Activated T-cell treated with anti-CD3 and anti-CD28 coated beads, Interleukin-2, amount 50 U/mL, for 24 hours (primary cell): ENCODE results near the gene CDK15.
A peak's percentile ranks its signal among the peaks of the same experiment; 100 is the strongest.

Experiments
- DNase-seq: peaks from one replicate; pipeline ENCODE4 v3.0.0-alpha.2; 2020
- H3K27ac Mint-ChIP-seq: 2 replicates; pipeline ENCODE4 v1.8.0; 2020; ENCODE audit warnings: mild to moderate bottlenecking, mixed read lengths
- H3K27me3 Mint-ChIP-seq: 2 replicates; pipeline ENCODE4 v1.8.0; 2020; ENCODE audit warnings: mixed read lengths
- H3K36me3 Mint-ChIP-seq: 2 replicates; pipeline ENCODE4 v1.8.0; 2020; ENCODE audit warnings: low read depth, mixed read lengths
- H3K4me1 Mint-ChIP-seq: 2 replicates; pipeline ENCODE4 v1.8.0; 2020; ENCODE audit warnings: low read depth, mixed read lengths
- H3K4me3 Mint-ChIP-seq: 2 replicates; pipeline ENCODE4 v1.8.0; 2020; ENCODE audit warnings: mild to moderate bottlenecking, moderate library complexity, mixed read lengths
- H3K9me3 Mint-ChIP-seq: 2 replicates; pipeline ENCODE4 v1.8.0; 2020; ENCODE audit warnings: mixed read lengths

Gene CDK15

DNA sequence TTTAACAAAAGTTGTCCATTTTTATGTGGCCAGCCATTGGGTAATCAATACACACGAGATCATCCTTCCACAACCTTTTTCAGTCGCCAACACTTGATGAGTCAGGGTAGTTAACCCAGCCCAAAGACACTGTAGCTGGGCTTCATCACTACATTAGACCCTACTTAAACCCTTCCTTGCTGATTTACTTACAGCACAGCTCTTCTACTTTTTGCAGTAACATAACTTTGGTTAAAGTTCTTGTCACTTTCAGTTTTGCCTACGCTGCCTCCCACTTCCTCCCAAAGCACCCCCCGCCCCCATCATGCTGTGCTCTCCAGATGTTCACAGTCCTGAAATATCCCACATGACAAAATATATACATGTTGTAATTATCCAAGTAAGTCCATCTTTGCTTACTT is 103.6 kb downstream of the CDK15 start:
- Mint-ChIP-seq H3K9me3 (no peaks in the 10 kb centered on the region), H3K27ac (peak overlapping the region; percentile 58), H3K4me3 (no peak overlapping the region), H3K27me3 (peaks cover 12% of the 10 kb centered on the region), H3K36me3 (no peaks in the 10 kb centered on the region), H3K4me1 (peaks cover 10% of the 10 kb centered on the region)
- no peak for DNase-seq

- peaks cover 10% of the 10 kb centered on the region for H3K4me1 Mint-ChIP-seq
- peaks cover 4% of the 10 kb centered on the region for H3K27me3 Mint-ChIP-seq
- no peak overlapping the region for H3K27ac Mint-ChIP-seq
- no peaks in the 10 kb centered on the region for H3K9me3 Mint-ChIP-seq
- H3K4me3 Mint-ChIP-seq: no peak overlapping the region
- DNase-seq: no peak
- no peaks in the 10 kb centered on the region for H3K36me3 Mint-ChIP-seq
Measured at GRCh38 chr2:201911372-201911771, 105.0 kb downstream of the CDK15 start.

DNA sequence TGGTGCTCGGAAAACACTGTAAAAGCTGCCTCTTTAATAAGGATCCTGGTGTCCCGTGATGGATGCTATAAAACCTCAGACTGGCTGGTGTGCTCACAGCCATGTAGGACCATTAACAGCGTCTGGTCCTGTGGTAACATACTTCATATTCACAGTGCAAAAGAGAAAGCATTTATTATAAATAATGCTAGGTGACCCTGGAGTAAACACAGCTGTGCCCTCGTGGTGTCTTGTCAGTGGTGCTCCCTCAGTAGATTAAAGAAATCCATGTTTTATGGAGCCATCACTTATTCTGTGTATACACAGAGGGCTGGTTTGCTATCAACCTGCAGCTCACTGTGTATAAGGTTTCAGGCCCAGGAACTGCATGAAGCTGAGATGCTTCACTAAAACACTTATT is 106.9 kb downstream of the CDK15 start:
- Mint-ChIP-seq H3K4me3 (no peak overlapping the region), H3K27me3 (no peaks in the 10 kb centered on the region), H3K36me3 (no peaks in the 10 kb centered on the region), H3K4me1 (peaks cover 10% of the 10 kb centered on the region), H3K9me3 (no peaks in the 10 kb centered on the region), H3K27ac (no peak overlapping the region)
- no peak for DNase-seq

DNA sequence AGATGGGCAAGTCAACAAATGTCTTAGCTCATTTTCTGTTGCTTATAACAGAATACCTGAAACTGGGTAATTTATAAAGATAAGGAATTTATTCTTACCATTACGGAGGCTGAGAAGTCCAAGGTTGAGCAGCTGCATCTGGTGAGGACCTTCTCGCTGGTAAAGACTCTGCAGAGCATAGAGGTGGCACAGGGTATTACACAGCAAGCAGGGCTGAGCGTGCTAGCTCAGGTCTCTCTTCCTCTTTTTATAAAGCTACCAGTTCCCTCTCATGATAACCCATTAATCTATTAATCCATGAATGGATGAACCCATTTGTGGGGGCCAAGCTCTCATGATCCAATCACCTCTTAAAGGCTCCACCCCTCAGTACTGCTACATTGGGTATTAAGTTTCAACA is 109.1 kb downstream of the CDK15 start:
- Mint-ChIP-seq H3K36me3 (no peaks in the 10 kb centered on the region), H3K4me3 (no peak overlapping the region), H3K27ac (no peak overlapping the region), H3K9me3 (no peaks in the 10 kb centered on the region), H3K4me1 (no peaks in the 10 kb centered on the region), H3K27me3 (no peaks in the 10 kb centered on the region)
- DNase-seq: no peak

DNA sequence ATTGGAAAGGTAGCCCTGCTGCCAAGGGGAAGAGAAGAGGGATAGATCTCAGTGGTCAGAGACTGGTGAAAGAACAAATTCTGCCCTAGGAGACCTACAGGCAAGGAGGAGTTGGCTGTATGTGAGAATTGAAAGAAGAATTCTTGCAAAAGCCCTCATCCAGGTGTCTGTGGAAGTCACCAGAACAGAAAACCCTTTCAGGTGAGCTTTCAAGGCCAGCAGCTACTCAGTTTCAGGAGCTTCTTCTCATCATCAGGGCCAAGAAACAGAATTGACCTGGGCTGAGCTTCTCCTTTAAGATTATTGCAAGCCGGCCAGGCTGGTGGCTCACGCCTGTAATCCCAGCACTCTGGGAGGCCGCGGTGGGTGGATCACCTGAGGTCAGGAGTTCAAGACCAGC is 110.2 kb downstream of the CDK15 start:
- Mint-ChIP-seq H3K36me3 (no peaks in the 10 kb centered on the region), H3K27me3 (no peaks in the 10 kb centered on the region), H3K27ac (no peak overlapping the region), H3K9me3 (no peaks in the 10 kb centered on the region), H3K4me1 (no peaks in the 10 kb centered on the region), H3K4me3 (no peak overlapping the region)
- no peak for DNase-seq

DNA sequence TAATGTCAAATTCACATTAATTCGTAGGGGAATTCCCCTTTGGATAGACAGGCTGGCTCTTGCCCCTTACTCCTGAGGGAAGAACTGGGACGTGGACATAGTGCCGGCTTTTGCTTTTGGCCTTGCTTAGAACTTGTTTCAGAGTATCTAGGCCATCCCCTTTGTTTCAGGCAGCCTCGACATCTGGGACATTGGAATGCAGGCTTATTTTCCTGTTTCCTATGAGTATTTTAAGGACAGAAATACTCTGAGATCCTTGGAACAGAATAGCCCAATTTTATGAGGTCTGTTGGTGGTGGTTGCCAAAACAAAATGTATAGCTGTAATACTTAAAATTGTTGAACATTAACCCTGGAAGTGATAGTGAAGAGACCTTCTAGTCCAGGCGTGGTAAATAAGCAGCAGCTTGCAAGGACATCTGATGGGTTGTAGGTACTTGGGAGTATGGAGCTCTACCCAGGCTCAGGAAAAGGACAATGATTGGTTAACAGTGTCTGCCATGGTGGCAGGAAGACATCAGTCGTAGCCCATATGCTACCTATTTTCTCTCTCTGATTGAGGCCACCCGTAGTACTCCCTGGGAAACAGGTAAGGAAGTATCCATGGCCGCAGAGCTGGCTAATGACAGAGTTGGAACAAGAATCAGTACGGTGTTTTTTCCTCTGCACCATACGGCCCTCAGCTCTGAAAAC is 112.4 kb downstream of the CDK15 start:
- Mint-ChIP-seq H3K27me3 (no peaks in the 10 kb centered on the region), H3K4me1 (no peaks in the 10 kb centered on the region), H3K27ac (no peak overlapping the region), H3K9me3 (no peaks in the 10 kb centered on the region), H3K36me3 (no peaks in the 10 kb centered on the region), H3K4me3 (no peak overlapping the region)
- no peak for DNase-seq

GRCh38 chr2:201919308-201919634 is 112.9 kb downstream of the CDK15 start:
- no peaks in the 10 kb centered on the region for H3K4me1 Mint-ChIP-seq
- H3K9me3 Mint-ChIP-seq: no peaks in the 10 kb centered on the region
- no peak overlapping the region for H3K27ac Mint-ChIP-seq
- no peaks in the 10 kb centered on the region for H3K36me3 Mint-ChIP-seq
- H3K4me3 Mint-ChIP-seq: no peak overlapping the region
- H3K27me3 Mint-ChIP-seq: no peaks in the 10 kb centered on the region
- DNase-seq: no peak

DNA sequence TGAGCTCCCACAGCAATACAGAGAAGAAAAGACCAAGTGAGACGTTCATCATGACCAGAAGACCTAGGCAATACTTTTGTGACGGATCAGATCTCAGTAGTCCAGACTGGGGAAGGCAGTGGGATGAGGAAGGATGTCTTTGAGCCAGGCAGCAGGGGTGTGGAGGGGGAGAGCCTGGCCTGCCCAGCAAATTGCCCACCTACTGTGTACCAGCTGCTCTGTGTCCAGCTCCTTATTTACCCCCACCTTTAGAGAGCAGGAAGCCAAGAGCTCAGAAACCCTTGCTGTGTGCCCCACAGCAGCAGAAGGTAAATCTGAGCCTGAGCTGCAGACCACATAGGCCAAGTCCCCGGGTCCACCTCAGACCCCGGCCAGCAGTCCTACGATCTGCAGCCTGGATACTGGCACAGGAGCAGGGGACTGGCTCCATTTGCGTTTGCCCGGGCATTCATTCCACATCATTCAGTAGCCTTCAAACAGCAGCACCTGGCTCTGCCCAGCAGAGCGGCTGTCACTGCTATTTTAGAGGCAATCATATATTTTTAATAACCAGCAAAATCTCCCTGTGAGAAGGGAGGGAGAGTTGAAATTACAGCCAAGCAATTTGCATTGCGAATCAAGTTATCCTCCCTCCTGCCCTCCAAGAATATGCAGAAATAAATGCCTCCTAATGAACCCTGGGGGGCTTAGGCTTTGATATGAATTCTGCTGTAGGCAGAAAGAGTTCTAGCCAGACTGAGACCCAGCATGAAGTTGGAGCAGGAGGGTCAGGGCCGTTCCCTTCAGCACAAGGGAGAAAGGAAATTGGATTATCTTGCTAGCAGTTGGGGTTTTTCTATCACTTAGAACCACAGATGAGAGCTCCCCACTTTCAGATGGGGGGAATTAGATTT is 117.3 kb downstream of the CDK15 start:
- Mint-ChIP-seq H3K4me1 (no peaks in the 10 kb centered on the region), H3K4me3 (no peak overlapping the region), H3K27me3 (peaks cover 13% of the 10 kb centered on the region), H3K9me3 (no peaks in the 10 kb centered on the region), H3K36me3 (no peaks in the 10 kb centered on the region), H3K27ac (no peak overlapping the region)
- no peak for DNase-seq

- no peaks in the 10 kb centered on the region for H3K4me1 Mint-ChIP-seq
- H3K36me3 Mint-ChIP-seq: no peaks in the 10 kb centered on the region
- no peak overlapping the region for H3K27ac Mint-ChIP-seq
Measured at GRCh38 chr2:201924453-201924852, 118.1 kb downstream of the CDK15 start.

DNA sequence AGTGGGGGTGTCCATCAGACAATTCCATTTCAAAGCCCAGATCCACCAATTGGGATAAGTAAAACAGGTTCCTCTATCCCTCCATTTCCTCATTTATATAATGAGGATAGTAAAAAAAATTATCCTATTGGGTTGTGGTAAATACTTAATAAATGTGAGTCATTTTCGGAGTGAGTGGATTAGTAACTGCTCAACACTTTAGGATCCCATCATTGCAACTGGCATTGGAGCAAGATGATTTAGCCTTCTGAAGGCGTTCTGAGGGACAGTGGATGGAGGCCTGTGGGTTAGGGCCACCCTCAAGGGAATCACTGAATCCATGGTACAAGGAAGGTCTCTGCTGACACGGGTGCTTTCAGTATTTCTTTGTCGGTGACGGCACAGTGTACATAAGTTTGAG is 118.7 kb downstream of the CDK15 start:
- Mint-ChIP-seq H3K4me3 (no peak overlapping the region), H3K27ac (no peak overlapping the region), H3K36me3 (no peaks in the 10 kb centered on the region), H3K27me3 (peaks cover 15% of the 10 kb centered on the region), H3K9me3 (no peaks in the 10 kb centered on the region), H3K4me1 (no peaks in the 10 kb centered on the region)
- DNase-seq: no peak

More at GRCh38 chr2:201924453-201924852, 118.1 kb downstream of the CDK15 start:
- Mint-ChIP-seq H3K4me3 (no peak overlapping the region), H3K27me3 (peaks cover 15% of the 10 kb centered on the region), H3K9me3 (no peaks in the 10 kb centered on the region)
- no peak for DNase-seq

DNA sequence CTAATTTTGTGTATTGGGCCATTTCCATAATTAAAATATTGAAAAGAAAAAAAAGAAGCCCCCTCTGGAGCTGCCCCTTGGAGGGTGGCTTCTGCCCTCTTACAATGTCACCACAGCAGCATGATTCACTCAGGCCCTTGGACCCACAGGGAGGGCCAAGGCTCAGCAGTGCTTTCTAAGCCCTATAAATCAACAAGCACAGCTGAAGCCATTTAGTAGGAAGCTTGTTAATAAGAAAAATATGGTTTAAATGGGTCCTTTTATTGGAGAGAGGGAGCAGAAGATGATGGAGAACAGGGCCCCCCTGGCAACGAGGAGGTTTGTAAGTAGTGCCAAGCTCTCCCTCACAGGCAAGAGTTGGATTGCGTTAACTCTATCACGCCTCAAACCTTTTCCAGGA is 119.7 kb downstream of the CDK15 start:
- no peaks in the 10 kb centered on the region for H3K36me3 Mint-ChIP-seq
- no peak overlapping the region for H3K27ac Mint-ChIP-seq
- no peak overlapping the region for H3K4me3 Mint-ChIP-seq
- H3K9me3 Mint-ChIP-seq: no peaks in the 10 kb centered on the region
- no peak for DNase-seq
- H3K4me1 Mint-ChIP-seq: no peaks in the 10 kb centered on the region
- H3K27me3 Mint-ChIP-seq: peaks cover 15% of the 10 kb centered on the region

- DNase-seq: no peak
- no peak overlapping the region for H3K4me3 Mint-ChIP-seq
- no peaks in the 10 kb centered on the region for H3K4me1 Mint-ChIP-seq
- H3K27me3 Mint-ChIP-seq: peaks cover 16% of the 10 kb centered on the region
- H3K27ac Mint-ChIP-seq: no peak overlapping the region
- no peaks in the 10 kb centered on the region for H3K9me3 Mint-ChIP-seq
- H3K36me3 Mint-ChIP-seq: no peaks in the 10 kb centered on the region
Measured at GRCh38 chr2:201928363-201928762, 122.0 kb downstream of the CDK15 start.

- DNase-seq: no peak
- H3K27ac Mint-ChIP-seq: no peak overlapping the region
- no peaks in the 10 kb centered on the region for H3K9me3 Mint-ChIP-seq
- peaks cover 19% of the 10 kb centered on the region for H3K27me3 Mint-ChIP-seq
- no peaks in the 10 kb centered on the region for H3K4me1 Mint-ChIP-seq
- no peaks in the 10 kb centered on the region for H3K36me3 Mint-ChIP-seq
- no peak overlapping the region for H3K4me3 Mint-ChIP-seq
Measured at GRCh38 chr2:201929281-201930026, 123.1 kb downstream of the CDK15 start.

GRCh38 chr2:201930043-201930442 is 123.7 kb downstream of the CDK15 start:
- H3K4me1 Mint-ChIP-seq: no peaks in the 10 kb centered on the region
- H3K27me3 Mint-ChIP-seq: peaks cover 17% of the 10 kb centered on the region
- no peak overlapping the region for H3K4me3 Mint-ChIP-seq
- no peaks in the 10 kb centered on the region for H3K36me3 Mint-ChIP-seq
- no peak overlapping the region for H3K27ac Mint-ChIP-seq
- no peaks in the 10 kb centered on the region for H3K9me3 Mint-ChIP-seq
- DNase-seq: no peak

GRCh38 chr2:201930831-201931230 is 124.5 kb downstream of the CDK15 start:
- Mint-ChIP-seq H3K36me3 (no peaks in the 10 kb centered on the region), H3K9me3 (no peaks in the 10 kb centered on the region), H3K4me1 (no peaks in the 10 kb centered on the region), H3K27me3 (peaks cover 20% of the 10 kb centered on the region), H3K4me3 (no peak overlapping the region), H3K27ac (no peak overlapping the region)
- no peak for DNase-seq
